Colon (tissue), 2 donors: Measurements from ENCODE around the gene SLC22A17.

Experiments
- FAIRE-seq: peaks from 2 replicates; lab custom pipeline; 2012; peaks lifted over from hg19 to GRCh38; lab: Jason Lieb, UNC
- donor health status: control.
- donor health status: control.

SLC22A17 gene

DNA sequence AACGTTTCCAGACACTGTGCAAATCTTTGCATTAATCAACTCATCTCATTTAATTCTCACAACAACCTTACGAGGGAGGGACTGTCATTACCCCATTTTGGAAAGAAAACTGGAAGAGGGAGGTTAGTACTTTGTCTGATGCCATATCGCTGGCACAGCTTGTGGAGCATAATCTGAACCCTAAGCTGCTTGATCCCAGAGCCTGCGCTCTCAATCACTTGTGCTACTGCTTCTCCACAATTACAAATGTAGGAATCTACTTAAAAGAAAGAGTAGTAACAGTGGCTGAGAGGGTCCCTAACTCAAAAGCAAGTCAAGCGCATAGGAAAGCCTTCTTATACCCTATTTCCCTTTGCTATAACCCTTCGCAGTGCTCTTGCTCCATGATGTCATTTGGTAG is 9.1 kb upstream of the SLC22A17 start:
- FAIRE-seq = no peak

- no peak for FAIRE-seq
Observed at GRCh38 chr14:23361320-23361719, 8.6 kb upstream of the SLC22A17 start.

- FAIRE-seq = no peak
Observed at GRCh38 chr14:23360496-23360895, 7.8 kb upstream of the SLC22A17 start.

DNA sequence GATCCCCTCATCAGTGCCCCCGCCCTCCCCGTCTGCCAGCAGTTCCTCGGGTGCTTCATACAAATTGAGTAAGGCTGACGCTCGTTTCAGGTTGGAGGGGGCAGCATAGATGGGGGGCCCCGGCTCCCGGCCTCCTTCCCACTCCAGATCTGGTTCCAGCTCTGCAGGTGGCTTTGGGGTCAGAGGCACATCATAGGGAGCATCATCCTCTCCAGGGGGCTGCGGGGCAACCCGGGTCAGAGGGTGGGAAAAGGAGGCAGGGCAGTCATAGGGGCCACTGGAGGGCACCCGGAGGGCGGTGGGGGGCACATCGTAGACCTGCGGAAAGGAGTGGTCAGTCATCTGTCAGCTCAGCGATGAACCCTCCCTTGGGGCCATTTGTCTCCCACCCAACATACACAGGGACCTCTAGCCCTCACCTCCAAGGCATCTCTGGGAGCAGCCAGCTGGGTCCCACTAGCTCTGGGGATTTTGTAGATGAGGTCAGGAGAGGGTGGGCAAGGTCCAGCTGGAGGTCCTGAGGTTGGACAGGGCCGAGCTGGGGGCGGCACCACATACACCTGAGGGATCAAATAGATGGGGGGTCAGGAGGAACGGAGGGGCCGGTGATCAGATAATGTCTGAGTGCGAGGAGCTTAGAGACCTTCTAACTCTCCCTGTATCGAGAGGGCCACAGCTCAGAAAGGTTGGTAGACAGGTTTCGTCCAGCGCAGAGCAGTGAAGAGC is 7.2 kb upstream of the SLC22A17 start:
- FAIRE-seq = no peak

DNA sequence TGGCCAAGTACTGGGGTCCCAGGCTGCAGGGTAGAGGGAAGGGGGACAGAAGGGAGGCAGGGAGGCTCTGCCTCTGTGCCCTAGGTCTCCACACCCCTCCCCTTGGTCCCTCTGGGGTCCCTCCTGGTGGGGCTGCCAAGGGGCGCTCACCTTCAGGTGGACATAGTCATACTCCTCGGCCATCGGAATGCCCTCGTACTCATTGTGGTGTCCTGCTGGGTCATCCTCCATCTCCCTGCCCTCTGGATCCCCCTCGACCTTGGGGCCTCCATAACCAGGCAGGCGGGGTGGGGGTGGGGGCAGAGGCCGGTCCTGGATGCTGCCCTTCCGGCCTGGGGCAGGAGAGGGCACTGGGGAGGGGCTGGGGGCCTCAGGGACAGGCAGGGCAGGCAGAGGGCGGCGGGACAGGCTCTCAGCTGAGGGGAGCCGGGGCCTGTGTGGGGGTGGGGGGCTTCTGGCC is 6.5 kb upstream of the SLC22A17 start:
- FAIRE-seq = no peak

DNA sequence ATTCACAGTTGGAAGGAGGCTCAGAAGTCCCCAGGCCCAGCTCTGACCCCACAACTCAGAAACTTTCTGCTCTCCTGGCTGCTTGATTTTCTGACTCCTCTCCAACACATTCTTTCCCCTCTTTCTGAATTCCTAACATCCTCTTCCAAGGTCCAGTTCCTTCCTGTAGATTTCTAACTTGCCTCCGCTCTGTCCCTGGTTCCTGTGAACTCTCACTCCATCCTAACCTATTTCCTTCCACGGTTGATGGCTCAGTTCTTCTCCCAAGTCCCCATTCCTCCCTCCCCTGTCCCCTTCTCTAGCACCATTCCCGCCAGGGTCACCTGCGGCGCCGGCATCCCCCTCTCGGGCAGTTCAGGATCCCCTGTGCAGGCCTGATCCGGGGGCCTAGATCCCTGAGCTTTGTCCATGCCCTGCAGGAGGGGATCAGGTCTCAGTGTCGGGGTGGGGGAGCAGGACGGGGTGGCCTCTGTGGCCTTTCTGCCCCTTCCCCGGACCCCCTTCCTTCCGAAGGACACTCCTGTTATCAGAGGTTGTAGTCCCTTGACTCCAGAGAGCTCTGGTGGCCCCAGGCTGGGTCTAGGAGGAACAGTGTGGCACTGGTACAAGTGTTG is 6.0 kb upstream of the SLC22A17 start:
- FAIRE-seq = no peak

DNA sequence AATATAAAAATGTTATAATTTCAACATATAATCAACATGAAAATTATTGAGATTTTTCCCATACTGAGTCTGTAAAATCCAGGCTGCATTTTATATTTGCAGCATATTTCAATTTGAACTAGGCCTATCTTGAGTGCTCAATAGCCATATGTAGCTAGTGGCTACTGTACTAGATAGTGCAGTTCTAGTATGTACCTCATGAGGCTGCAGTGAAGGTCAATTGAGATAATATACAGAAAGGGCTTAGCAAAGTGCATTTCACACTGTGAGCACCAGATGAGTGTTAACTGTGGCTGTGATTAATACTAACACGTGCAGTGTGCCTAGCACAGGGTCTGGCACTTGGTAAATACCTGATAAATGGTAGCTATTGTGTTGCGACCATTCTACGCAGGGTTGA is 5.4 kb upstream of the SLC22A17 start:
- FAIRE-seq = no peak

DNA sequence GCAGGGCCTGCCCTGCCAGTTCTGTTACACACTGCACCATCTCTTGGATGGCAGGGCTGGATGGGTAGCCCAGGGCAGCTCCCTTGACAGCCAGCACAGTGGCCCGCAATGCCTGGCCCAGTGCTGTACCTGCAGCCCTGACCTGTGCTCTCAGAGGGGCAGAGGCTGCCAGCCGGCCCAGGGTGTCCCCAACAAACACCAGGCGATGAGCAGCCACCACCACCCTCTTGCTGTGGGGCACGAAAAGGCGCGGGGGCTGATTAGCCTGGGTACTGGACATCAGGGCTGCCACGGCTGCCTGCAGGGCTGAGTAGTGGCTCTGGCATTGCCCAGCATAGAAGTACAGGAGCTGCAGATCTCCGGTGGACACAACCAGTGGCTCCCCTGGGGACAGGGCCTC is 4.6 kb upstream of the SLC22A17 start:
- no peak for FAIRE-seq

- FAIRE-seq = no peak
Observed at GRCh38 chr14:23356662-23357061, 4.0 kb upstream of the SLC22A17 start.

DNA sequence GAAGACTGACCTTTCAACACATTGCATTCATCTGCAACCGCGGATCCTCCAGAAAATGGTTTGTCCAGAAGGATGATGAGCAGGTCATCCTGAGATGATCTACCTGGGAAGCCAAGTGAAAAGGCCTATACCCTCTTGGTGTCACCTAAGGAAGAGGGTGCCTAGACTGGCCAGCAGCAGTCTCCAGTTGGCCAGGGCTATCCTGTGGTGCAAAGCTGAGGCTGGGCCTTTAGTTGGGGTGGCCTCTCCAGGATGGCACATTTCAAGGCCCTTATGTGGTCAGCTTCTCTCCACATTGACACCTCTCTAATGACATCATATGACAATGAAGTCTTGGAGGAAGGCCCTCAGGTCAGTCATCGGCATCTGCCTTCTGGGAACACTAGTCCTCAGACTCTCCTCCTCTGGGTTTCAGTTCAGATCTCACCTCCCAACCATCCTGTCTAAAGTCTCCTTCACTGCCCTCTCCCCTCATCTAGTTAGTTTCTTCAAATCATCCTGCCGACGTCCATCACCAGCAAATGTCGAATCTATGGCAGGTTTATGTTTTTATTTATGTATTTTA is 3.3 kb upstream of the SLC22A17 start:
- FAIRE-seq = no peak

- FAIRE-seq = no peak
Observed at GRCh38 chr14:23354990-23355389, 2.3 kb upstream of the SLC22A17 start.

DNA sequence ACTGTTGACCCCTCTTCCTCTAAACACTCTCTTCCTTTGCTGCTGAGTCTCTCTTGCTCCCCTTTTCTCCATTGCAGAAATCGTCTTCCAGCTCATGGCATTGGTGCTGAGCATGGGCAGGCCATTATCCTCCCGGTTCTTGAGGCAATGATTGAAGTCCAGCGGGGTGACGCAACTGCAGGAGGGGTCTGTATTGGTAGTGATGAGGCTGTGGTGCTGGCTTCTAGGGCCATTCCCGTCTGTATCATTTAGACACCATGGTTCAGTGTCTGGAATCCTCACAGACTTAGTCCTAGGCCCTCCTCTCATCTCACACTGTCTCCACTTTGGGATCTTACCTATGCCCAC is 720 bp upstream of the SLC22A17 start:
- FAIRE-seq = no peak

DNA sequence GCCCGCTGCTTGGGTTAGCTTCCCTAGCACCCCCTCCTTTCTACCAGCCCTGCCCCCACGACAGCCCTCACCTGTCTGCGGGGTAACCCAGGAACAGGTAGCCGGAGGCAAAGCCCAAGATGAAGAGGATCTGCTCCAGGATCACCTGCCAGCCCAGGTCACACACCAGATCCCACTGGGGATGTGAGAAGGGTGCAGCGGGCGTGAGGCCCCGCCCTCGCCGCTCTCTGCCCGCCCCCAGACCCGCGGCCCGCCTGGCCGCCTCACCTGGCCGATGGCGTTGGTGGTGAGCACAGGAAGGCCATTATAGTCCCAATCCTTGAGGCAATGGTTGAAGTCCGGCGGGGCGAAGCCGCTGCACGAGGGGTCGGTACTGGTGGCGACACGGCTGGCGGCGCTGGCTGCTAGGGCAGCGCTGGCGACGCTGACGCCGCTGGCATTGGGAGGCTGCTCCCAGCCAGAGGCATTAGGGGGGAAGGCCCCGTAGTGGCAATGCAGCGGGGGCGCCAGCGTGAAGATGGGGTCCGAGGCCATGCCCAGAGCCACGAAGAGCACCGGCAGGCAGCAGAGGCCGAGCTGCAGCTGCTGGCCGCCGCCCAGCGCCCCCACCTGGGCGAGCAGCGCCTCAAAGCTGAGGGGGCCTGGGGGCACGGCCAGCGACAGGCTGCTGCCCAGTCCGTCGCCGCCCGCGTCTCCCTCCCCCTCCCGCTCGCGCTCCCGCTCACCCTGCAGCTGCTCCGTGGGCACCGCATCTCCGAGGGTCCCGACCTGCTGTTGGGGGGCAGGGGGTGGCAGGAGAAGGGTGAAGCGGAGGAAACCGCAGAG is 794 bp downstream of the SLC22A17 start:
- FAIRE-seq = no peak

DNA sequence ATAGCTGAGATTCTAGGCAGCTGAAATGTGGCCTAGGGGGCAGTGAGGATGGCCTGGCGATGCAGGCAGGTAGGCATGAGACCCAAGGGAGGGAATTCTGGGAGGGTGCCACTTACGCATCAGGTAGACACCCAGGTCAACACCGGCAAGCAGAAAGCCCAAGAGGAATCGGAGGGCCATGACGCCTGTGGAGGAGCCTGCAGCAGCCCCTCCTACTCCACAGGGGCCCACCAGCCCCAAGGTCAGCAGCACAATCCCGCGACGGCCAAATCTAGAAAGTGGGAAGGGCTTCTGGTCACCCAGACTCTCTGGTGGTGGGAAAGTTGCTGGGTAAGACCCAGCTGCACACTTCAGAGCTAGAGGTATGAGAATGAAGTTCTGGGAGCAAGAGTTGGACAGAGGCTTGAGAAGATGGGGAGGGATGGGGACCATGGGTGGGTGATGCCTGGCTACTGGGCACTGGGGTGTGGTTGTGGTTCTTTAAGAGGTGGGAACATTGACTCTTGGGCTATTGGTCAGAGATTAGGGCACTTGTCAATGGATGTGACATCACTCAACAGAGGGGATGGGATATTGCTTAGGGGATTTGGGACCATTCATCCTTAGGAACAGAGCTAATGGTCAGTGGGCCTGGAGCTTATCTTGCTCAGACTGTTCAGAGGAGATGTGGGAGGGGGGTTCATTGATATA is 3.4 kb downstream of the SLC22A17 start:
- no peak for FAIRE-seq

DNA sequence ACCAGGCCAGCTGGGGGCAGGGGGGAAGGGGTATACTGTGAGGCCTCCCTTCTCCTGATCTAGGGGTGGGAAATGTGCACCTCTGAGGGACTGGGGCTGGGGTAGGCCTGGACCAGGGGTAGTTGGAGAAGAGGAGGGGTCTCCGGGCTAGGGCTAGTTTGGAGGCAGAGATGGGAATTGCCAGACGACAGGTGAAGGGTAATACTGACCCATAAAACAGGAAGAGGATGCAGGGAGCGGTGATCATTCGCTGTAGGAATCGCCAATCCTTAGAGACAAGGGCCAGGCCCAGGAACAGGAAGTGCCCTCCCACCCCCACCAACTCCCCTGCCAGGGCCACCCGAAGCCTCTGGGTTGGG is 4.4 kb downstream of the SLC22A17 start:
- no peak for FAIRE-seq

DNA sequence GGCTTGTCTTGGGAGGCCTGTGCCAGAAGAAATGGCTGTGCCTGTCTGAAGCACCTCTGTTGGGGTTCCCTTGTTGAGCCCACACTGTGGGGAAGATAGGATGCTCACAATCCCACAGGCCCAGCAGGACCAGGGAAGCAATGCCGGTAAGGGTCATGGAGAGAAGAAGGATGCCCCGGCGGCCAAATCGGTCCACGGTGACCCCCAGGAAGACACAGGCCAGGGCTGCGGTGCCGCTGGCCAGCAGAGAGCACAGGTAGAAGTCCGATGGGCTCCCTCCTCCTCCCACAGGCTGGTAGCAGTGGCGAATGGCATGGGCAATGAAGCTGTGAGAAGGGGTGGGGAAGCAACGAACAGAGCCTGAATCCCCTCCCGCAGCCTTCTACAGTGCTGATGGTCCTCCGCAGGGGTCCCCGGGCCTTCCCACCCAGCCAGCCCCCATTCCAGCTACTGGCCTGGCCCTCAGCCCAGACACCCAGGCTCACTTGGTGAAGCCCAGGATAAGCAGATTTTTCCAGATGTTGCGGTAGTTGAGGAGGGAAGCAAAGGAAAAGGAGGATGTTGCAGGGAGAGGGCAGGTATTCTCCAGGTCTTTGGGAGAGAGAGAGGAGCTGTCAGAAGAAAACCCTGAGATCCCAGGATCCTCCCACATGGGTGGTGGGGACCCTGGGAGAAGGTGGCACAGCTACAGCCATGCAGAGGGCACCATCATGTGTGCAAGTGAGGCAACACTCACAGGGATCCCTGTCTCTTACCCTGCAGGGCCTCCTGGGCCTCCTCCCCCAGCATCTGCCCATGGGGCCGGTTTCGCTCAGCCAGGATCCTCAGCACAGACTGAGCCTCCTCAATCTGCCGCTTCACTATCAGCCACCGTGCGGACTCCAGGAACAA is 5.0 kb downstream of the SLC22A17 start:
- FAIRE-seq = no peak

DNA sequence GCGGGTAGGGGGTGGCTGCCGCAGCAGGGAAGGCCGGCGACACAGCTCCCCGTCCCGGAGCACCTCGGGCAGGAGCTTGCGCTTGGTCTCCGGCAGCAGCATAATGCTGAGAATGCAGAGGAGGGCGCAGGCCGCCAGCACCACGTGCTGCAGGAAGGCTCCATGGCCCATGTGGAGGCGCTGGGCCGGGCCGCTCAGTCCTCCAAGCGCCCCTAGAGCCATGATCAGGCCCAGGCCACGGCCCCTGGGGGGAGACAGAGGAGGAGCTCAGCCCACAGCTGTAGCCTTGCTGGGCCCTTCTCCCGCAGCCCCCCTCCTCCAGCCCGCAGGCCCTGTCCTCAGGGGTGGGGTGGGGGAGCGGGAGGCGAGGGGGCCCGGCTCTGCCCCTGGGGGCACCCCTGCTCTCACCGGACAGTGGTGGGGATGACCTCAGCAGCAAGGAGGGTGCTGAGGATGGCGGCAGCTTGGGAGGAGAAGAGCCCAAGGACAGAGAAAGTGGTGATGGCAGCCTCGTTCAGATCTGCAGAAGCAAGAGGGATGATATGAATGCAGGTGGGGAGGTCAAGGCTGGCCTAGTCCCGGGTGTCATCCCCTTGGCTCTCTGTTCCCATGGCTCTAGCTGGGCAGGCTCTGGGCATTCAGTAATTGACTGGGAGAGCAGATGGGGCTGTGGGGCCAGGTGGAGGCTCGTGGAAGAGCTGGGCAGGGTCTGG is 5.8 kb downstream of the SLC22A17 start:
- no peak for FAIRE-seq

GRCh38 chr14:23345987-23346692 is 6.5 kb downstream of the SLC22A17 start:
- no peak for FAIRE-seq

DNA sequence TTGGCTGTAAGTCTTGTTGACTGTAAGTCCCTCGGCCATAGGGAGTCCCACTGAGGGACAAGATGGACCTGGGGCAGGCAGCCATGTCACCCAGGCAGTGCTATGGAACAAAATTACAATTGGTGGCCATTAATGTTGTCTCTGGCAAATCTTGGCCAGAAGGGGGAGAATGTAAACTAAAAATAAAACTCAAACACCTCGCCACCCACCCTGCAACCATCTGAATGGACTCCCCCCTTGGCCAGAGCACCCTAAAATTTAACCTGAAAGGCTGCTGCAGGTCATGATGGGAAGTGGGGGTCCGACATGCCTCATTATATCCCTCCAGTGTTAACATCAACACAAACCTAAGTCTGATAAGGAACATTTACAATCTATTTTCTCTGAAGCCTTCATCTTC is 8.2 kb downstream of the SLC22A17 start:
- FAIRE-seq = no peak
